Neural cell (in vitro differentiated cells): ENCODE results near the gene BEND5. TPM values are rescaled to one million over a fixed set of nuclear protein-coding genes. Genes with fewer than 3 reads are reported as not detected.

Experiments
- H2AFZ ChIP-seq: fragments of 200-600, 300-800 bp; sonication (generic), shearing (Covaris generic); 2 replicates; pipeline ENCODE4 v1.6.0; 2014; ENCODE audit warnings: low read depth, mild to moderate bottlenecking, antibody characterized with exemption, low read length, moderate library complexity
- H3F3A ChIP-seq: fragments of 200-600 bp; shearing (Covaris generic); 2 replicates; pipeline ENCODE4 v1.6.1; 2016; ENCODE audit warnings: mild to moderate bottlenecking, moderate library complexity, mixed read lengths, antibody characterized with exemption, low read length; ENCODE audit not compliant: insufficient read depth, poor library complexity, severe bottlenecking
- H3K27ac ChIP-seq: fragments of 200-600, 300-800 bp; sonication (generic), shearing (Covaris generic); 2 replicates; pipeline ENCODE4 v1.5.1; 2014; ENCODE audit warnings: mild to moderate bottlenecking, low read length, moderate library complexity
- H3K27me3 ChIP-seq: fragments of 300-800, 200-600 bp; sonication (generic), shearing (Covaris generic); 2 replicates; pipeline ENCODE4 v1.6.0; 2014; ENCODE audit warnings: mild to moderate bottlenecking, low read depth, low read length, moderate library complexity; ENCODE audit not compliant: insufficient read depth
- H3K36me3 ChIP-seq: fragments of 300-800, 200-600 bp; sonication (generic), shearing (Covaris generic); 2 replicates; pipeline ENCODE4 v1.5.1; 2014; ENCODE audit warnings: mild to moderate bottlenecking, antibody characterized with exemption, low read length, moderate library complexity; ENCODE audit not compliant: insufficient read depth
- H3K4me2 ChIP-seq: fragments of 300-800, 200-600 bp; sonication (generic), shearing (Covaris generic); 2 replicates; pipeline ENCODE4 v1.6.0; 2014; ENCODE audit warnings: mild to moderate bottlenecking, low read length
- H3K4me3 ChIP-seq: fragments of 300-800, 200-600 bp; sonication (generic), shearing (Covaris generic); 2 replicates; pipeline ENCODE4 v1.5.1; 2014; ENCODE audit warnings: mild to moderate bottlenecking, low read length, moderate library complexity
- H3K79me2 ChIP-seq: fragments of 200-600 bp; shearing (Covaris generic); replicated peaks from 2 replicates; pipeline ENCODE4 v1.6.0; 2014; ENCODE audit warnings: mild to moderate bottlenecking, low read length, moderate library complexity; ENCODE audit not compliant: insufficient read depth
- H3K9ac ChIP-seq: fragments of 300-800, 200-600 bp; sonication (generic), shearing (Covaris generic); 2 replicates; pipeline ENCODE4 v1.6.1; 2016; ENCODE audit warnings: mild to moderate bottlenecking, low read length, mixed read lengths
- H3K9me2 ChIP-seq: fragments of 200-600 bp; shearing (Covaris generic); 2 replicates; pipeline ENCODE4 v1.6.1; 2016; ENCODE audit warnings: mild to moderate bottlenecking, low read length, mixed read lengths; ENCODE audit not compliant: insufficient read depth
- H3K9me3 ChIP-seq: fragments of 200-600, 300-800 bp; sonication (generic), shearing (Covaris generic); 2 replicates; pipeline ENCODE4 v1.6.1; 2016; ENCODE audit warnings: mild to moderate bottlenecking, mixed run types, low read length, moderate library complexity, mixed read lengths
- H4K20me1 ChIP-seq: fragments of 200-600 bp; shearing (Covaris generic); 2 replicates; pipeline ENCODE4 v1.6.1; 2016; ENCODE audit warnings: mild to moderate bottlenecking, mixed run types; ENCODE audit not compliant: insufficient read depth
- EP300 ChIP-seq: fragments of 450-650 bp; conservative IDR thresholded peaks from 2 replicates; pipeline ENCODE4 v1.6.1; 2014; ENCODE audit warnings: antibody characterized with exemption, mild to moderate bottlenecking, moderate library complexity; ENCODE audit not compliant: poor library complexity, severe bottlenecking
- EZH2 ChIP-seq: fragments of 200-600, 300-800 bp; shearing (Covaris generic), sonication (generic); IDR thresholded peaks from 2 replicates; pipeline ENCODE4 v1.6.1; 2014; ENCODE audit warnings: antibody characterized with exemption, low read length, borderline replicate concordance, mild to moderate bottlenecking; ENCODE audit not compliant: insufficient read depth, poor library complexity, severe bottlenecking
- POLR2AphosphoS5 ChIP-seq: IDR thresholded peaks from 2 replicates; pipeline ENCODE4 v1.6.1; 2012
- RAD21 ChIP-seq: fragments of 450-650 bp; conservative IDR thresholded peaks from 2 replicates; pipeline ENCODE4 v1.6.1; 2014; ENCODE audit warnings: antibody characterized with exemption, mild to moderate bottlenecking, moderate library complexity
- TAF1 ChIP-seq: IDR thresholded peaks from 2 replicates; pipeline ENCODE4 v1.6.1; 2012; ENCODE audit warnings: low read depth
- polyA plus RNA-seq: library from polyadenylated mRNA; depleted of rRNA; stranded (reverse); fragments of >200 nt; gene quantifications from 2 replicates; pipeline ENCODE4 v1.2.3, GENCODE V29; 2014
- TF ChIP-seq, protein P1 (sequence below): fragments of 450-650 bp; IDR thresholded peaks from 2 replicates; pipeline ENCODE4 v1.5.1; 2014; ENCODE audit warnings: antibody characterized with exemption, mild to moderate bottlenecking, moderate library complexity; ENCODE audit not compliant: poor library complexity, severe bottlenecking
- TF ChIP-seq, protein P2 (sequence below): IDR thresholded peaks from 2 replicates; pipeline ENCODE4 v1.6.1; 2012; ENCODE audit warnings: borderline replicate concordance

BEND5 gene
- polyA plus RNA-seq, 1 donor from 2014 or later, result 64.9 TPM

GRCh38 chr1:48726557-48727215, 50.0 kb downstream of the BEND5 start:
- H3K36me3 ChIP-seq, result peaks cover 7% of the 10 kb centered on the region
- H3K79me2 ChIP-seq, result no peaks in the 10 kb centered on the region
- H4K20me1 ChIP-seq, result no peaks in the 10 kb centered on the region
- no peak overlapping the region for H2AFZ ChIP-seq
- no peaks in the 10 kb centered on the region for H3K9me3 ChIP-seq
- no peaks in the 10 kb centered on the region for H3K9me2 ChIP-seq
- H3K4me2 ChIP-seq, result no peak overlapping the region
- no peak overlapping the region for H3K4me3 ChIP-seq
- TF ChIP-seq POLR2AphosphoS5, result no peak
- TF ChIP-seq RAD21, result no peak
- TF ChIP-seq, protein P1, sequence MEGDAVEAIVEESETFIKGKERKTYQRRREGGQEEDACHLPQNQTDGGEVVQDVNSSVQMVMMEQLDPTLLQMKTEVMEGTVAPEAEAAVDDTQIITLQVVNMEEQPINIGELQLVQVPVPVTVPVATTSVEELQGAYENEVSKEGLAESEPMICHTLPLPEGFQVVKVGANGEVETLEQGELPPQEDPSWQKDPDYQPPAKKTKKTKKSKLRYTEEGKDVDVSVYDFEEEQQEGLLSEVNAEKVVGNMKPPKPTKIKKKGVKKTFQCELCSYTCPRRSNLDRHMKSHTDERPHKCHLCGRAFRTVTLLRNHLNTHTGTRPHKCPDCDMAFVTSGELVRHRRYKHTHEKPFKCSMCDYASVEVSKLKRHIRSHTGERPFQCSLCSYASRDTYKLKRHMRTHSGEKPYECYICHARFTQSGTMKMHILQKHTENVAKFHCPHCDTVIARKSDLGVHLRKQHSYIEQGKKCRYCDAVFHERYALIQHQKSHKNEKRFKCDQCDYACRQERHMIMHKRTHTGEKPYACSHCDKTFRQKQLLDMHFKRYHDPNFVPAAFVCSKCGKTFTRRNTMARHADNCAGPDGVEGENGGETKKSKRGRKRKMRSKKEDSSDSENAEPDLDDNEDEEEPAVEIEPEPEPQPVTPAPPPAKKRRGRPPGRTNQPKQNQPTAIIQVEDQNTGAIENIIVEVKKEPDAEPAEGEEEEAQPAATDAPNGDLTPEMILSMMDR, result no peak
- no peak for TF ChIP-seq EP300
- TF ChIP-seq, protein P2, sequence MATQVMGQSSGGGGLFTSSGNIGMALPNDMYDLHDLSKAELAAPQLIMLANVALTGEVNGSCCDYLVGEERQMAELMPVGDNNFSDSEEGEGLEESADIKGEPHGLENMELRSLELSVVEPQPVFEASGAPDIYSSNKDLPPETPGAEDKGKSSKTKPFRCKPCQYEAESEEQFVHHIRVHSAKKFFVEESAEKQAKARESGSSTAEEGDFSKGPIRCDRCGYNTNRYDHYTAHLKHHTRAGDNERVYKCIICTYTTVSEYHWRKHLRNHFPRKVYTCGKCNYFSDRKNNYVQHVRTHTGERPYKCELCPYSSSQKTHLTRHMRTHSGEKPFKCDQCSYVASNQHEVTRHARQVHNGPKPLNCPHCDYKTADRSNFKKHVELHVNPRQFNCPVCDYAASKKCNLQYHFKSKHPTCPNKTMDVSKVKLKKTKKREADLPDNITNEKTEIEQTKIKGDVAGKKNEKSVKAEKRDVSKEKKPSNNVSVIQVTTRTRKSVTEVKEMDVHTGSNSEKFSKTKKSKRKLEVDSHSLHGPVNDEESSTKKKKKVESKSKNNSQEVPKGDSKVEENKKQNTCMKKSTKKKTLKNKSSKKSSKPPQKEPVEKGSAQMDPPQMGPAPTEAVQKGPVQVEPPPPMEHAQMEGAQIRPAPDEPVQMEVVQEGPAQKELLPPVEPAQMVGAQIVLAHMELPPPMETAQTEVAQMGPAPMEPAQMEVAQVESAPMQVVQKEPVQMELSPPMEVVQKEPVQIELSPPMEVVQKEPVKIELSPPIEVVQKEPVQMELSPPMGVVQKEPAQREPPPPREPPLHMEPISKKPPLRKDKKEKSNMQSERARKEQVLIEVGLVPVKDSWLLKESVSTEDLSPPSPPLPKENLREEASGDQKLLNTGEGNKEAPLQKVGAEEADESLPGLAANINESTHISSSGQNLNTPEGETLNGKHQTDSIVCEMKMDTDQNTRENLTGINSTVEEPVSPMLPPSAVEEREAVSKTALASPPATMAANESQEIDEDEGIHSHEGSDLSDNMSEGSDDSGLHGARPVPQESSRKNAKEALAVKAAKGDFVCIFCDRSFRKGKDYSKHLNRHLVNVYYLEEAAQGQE, result no peak
- TF ChIP-seq EZH2, result no peak
- no peak for TF ChIP-seq TAF1
- no peaks in the 10 kb centered on the region for H3F3A ChIP-seq
- H3K9ac ChIP-seq, result no peak overlapping the region
- no peak overlapping the region for H3K27ac ChIP-seq
- H3K27me3 ChIP-seq, result no peaks in the 10 kb centered on the region

DNA sequence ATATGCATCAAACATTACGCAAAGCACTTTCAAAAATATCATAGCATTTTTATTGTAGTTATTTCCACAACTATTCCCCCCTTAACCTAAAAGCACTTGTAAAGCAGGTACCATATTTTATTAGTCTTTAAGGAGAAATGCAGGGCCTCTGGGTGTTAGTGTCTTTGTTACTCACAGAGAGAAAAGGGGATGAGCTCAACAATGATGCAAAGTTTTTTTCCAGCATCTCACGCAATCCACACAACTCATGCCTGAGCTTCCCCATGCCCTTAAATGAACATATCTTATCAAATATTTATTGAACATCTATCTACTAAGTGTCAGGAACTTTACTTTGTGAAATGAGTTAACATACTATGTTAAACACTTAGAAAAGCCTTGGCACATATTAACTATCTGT, 50.6 kb downstream of the BEND5 start:
- Histone ChIP-seq H2AFZ (no peak overlapping the region), H3K27me3 (no peaks in the 10 kb centered on the region), H3K79me2 (no peaks in the 10 kb centered on the region), H3K36me3 (peaks cover 7% of the 10 kb centered on the region), H4K20me1 (no peaks in the 10 kb centered on the region), H3K9me2 (no peaks in the 10 kb centered on the region), H3K4me2 (no peak overlapping the region), H3K9me3 (no peaks in the 10 kb centered on the region), H3F3A (no peaks in the 10 kb centered on the region), H3K4me3 (no peak overlapping the region), H3K9ac (no peak overlapping the region), H3K27ac (no peak overlapping the region)
- no peak for TF ChIP-seq EZH2
- TF ChIP-seq, protein P1, result no peak
- no peak for TF ChIP-seq TAF1
- TF ChIP-seq POLR2AphosphoS5, result no peak
- TF ChIP-seq EP300, result no peak
